ENCODE results near the gene LRP2.
A peak's percentile ranks its signal among the peaks of the same experiment; 100 is the strongest.

Gene LRP2

GRCh38 chr2:169344736-169345485 is 17.4 kb downstream of the LRP2 start:
- Histone ChIP-seq H3K27ac (ENCODE audit: extremely low read depth, low read depth, low read length) (no peak overlapping the region), H3K4me1 (ENCODE audit: control insufficient read depth, insufficient read depth, low read length) (peaks cover 6% of the 10 kb centered on the region), H3K4me3 (ENCODE audit: low read depth, low read length) (no peak overlapping the region), H3K9me3 (ENCODE audit: control insufficient read depth, insufficient read depth, low read depth, low read length) (no peaks in the 10 kb centered on the region), H3K36me3 (ENCODE audit: control insufficient read depth in 2 of 2, insufficient read depth in 1 of 2, low read length in 2 of 2) (no peaks in the 10 kb centered on the region)
- POLR2A ChIA-PET = no interaction called here
- CTCF ChIA-PET = no interaction called here
- TF ChIP-seq FEZF1 (tag by site-specific recombination; IDR thresholded peaks at IDR 0.05) (peak; percentile 71), INSM2 (tag by site-specific recombination; IDR thresholded peaks at IDR 0.05) (0 out of 2 replicates have a peak, but pooled peaks have one; percentile 16), ZNF843 (tag by site-specific recombination; IDR thresholded peaks at IDR 0.05) (peak; percentile 63), ZNF362 (tag by site-specific recombination; IDR thresholded peaks at IDR 0.05) (no peak), TCF7L2 (IDR thresholded peaks at IDR 0.05; ENCODE audit: borderline replicate concordance, low read depth, low read length) (peak; percentile 70), PRDM6 (tag by site-specific recombination; IDR thresholded peaks at IDR 0.05) (peak; percentile 82), GLI2 (tag by site-specific recombination; IDR thresholded peaks at IDR 0.05; ENCODE audit: borderline replicate concordance, low read depth) (peak; percentile 45; the same call in 1 of the 2 replicates), ZBTB17 (tag by site-specific recombination; IDR thresholded peaks at IDR 0.05) (0 out of 2 replicates have a peak, but pooled peaks have one; percentile 12), KLF10 (tag by site-specific recombination; IDR thresholded peaks at IDR 0.05) (0 out of 2 replicates have a peak, but pooled peaks have one; percentile 36), WT1 (tag by site-specific recombination; IDR thresholded peaks at IDR 0.05) (peak; percentile 90), ZNF366 (tag by site-specific recombination; conservative IDR thresholded peaks at IDR 0.05) (0 out of 2 replicates have a peak, but pooled peaks have one; percentile 34), ZNF37A (tag by site-specific recombination; IDR thresholded peaks at IDR 0.05) (no peak), ATF2 (tag by site-specific recombination; IDR thresholded peaks at IDR 0.05; ENCODE audit: low read depth) (no peak), OSR2 (tag by site-specific recombination; IDR thresholded peaks at IDR 0.05) (peak; percentile 72)

GRCh38 chr2:169343202-169343601 is 19.1 kb downstream of the LRP2 start:
- POLR2A ChIA-PET = no interaction called here
- Histone ChIP-seq H3K27ac (ENCODE audit: extremely low read depth, low read depth, low read length) (no peak overlapping the region), H3K9me3 (ENCODE audit: control insufficient read depth, insufficient read depth, low read depth, low read length) (no peaks in the 10 kb centered on the region), H3K4me1 (ENCODE audit: control insufficient read depth, insufficient read depth, low read length) (peaks cover 6% of the 10 kb centered on the region), H3K36me3 (ENCODE audit: control insufficient read depth in 2 of 2, insufficient read depth in 1 of 2, low read length in 2 of 2) (no peaks in the 10 kb centered on the region), H3K4me3 (ENCODE audit: low read depth, low read length) (no peak overlapping the region)
- CTCF ChIA-PET = interaction anchor here (1.1 kb wide), 1 partner anchor 14 kb away, joined by 3 read pairs; no protein-coding TSS in a partner anchor
- TF ChIP-seq ZNF26 (tag by site-specific recombination; IDR thresholded peaks at IDR 0.05) (no peak), ZNF175 (tag by site-specific recombination; IDR thresholded peaks at IDR 0.05) (no peak), ZNF596 (tag by site-specific recombination; IDR thresholded peaks at IDR 0.05) (no peak), ZNF530 (tag by site-specific recombination; IDR thresholded peaks at IDR 0.05; ENCODE audit: low read depth) (no peak), PBX3 (CRISPR knock-in tag; IDR thresholded peaks at IDR 0.05) (no peak), ZNF423 (tag by site-specific recombination; IDR thresholded peaks at IDR 0.05) (no peak), ZNF76 (tag by site-specific recombination; IDR thresholded peaks at IDR 0.05; ENCODE audit: borderline replicate concordance, low read depth) (no peak), ZBTB20 (tag by site-specific recombination; IDR thresholded peaks at IDR 0.05) (no peak), ZNF391 (tag by site-specific recombination; IDR thresholded peaks at IDR 0.05; ENCODE audit: borderline replicate concordance, low read depth) (no peak), ZBTB17 (tag by site-specific recombination; IDR thresholded peaks at IDR 0.05) (no peak)

Measured in HEK293 (cell line).